Activated T-helper 1 cell treated with anti-CD3 and anti-CD28 coated beads, Interleukin-12 subunit alpha, Interleukin-12 subunit beta, Interleukin-2, Interleukin-4 antibody, amounts not matched to agents 30 ng/mL and 10 ng/mL and 1 ng/mL, durations not matched to agents 14 hours and 24 hours and 36 hours (primary cell): ENCODE data around the gene GPR183. TPM values are rescaled to one million over a fixed set of nuclear protein-coding genes. Genes with fewer than 3 reads are reported as not detected.
"Not testable (repeated sequence)": the region's sequence is repeated elsewhere in the genome, so short reads cannot be mapped to it uniquely, and the experiment has no call there.

ENCODE experiments used
- DNase-seq: peaks from one replicate; pipeline ENCODE4 v3.0.0; 2021; ENCODE audit warnings: low spot score
- H3K27ac Mint-ChIP-seq: one replicate; pipeline ENCODE4 v1.8.0; 2021; ENCODE audit warnings: mild to moderate bottlenecking, mixed read lengths
- H3K27me3 Mint-ChIP-seq: one replicate; pipeline ENCODE4 v1.8.0; 2022; ENCODE audit warnings: mild to moderate bottlenecking, moderate library complexity, mixed read lengths; ENCODE audit not compliant: insufficient read depth
- H3K36me3 Mint-ChIP-seq: one replicate; pipeline ENCODE4 v1.8.0; 2021; ENCODE audit warnings: low read depth, mixed read lengths
- H3K4me1 Mint-ChIP-seq: one replicate; pipeline ENCODE4 v1.8.0; 2021; ENCODE audit warnings: low read depth, mixed read lengths
- H3K4me3 Mint-ChIP-seq: one replicate; pipeline ENCODE4 v1.8.0; 2021; ENCODE audit warnings: mild to moderate bottlenecking, moderate library complexity, mixed read lengths
- H3K9me3 Mint-ChIP-seq: one replicate; pipeline ENCODE4 v1.8.0; 2021; ENCODE audit warnings: mixed read lengths
- intact Hi-C: fragments of 100-400 bp; cut with micrococcal nuclease; formaldehyde crosslinking; loops from one replicate; pipeline ENCODE4 v1.15.1; 2024
- total RNA-seq: library from RNA; stranded (reverse); gene quantifications from 2 replicates; pipeline ENCODE4 v1.2.3, GENCODE V29; 2022

The GPR183 gene
- total RNA-seq, 1 donor from 2014 or later = 23.6 TPM

DNA sequence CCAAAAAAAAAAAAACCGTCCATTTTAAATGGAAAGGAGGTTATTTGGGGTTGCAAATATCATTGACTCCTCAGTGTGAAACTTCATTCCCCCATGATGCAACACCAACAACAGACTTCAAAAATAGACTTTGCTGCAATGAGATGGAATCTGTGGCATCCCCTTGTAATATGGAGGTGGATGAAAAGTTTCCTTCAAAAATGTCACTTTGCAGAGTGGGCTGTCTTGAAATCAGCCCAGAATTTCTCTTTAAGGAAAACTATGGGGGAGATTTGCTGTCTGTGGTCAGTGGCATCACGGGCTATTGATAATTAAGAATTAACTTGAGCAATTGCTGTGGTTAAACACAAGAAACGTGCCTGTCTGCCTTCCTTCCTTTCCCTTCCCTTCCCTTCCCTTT, 50.5 kb downstream of the GPR183 start:
- peak overlapping the region; percentile 86 for H3K4me3 Mint-ChIP-seq
- H3K27ac Mint-ChIP-seq = peak overlapping the region; percentile 83
- intact Hi-C loops = loop anchor here (5.0 kb wide), 1 partner anchor 404 kb away; no protein-coding TSS in a partner anchor
- no peaks in the 10 kb centered on the region for H3K9me3 Mint-ChIP-seq
- peaks cover 45% of the 10 kb centered on the region for H3K36me3 Mint-ChIP-seq
- no peaks in the 10 kb centered on the region for H3K27me3 Mint-ChIP-seq
- DNase-seq = no peak
- H3K4me1 Mint-ChIP-seq = peaks cover 67% of the 10 kb centered on the region

GRCh38 chr13:99256283-99256682, 50.9 kb downstream of the GPR183 start:
- Mint-ChIP-seq H3K27ac (no peak overlapping the region), H3K9me3 (no peaks in the 10 kb centered on the region), H3K4me3 (peak overlapping the region; percentile 86), H3K4me1 (peaks cover 69% of the 10 kb centered on the region), H3K36me3 (peaks cover 44% of the 10 kb centered on the region), H3K27me3 (no peaks in the 10 kb centered on the region)
- no peak for DNase-seq
- intact Hi-C loops = loop anchor here (5.0 kb wide), 1 partner anchor 404 kb away; no protein-coding TSS in a partner anchor

DNA sequence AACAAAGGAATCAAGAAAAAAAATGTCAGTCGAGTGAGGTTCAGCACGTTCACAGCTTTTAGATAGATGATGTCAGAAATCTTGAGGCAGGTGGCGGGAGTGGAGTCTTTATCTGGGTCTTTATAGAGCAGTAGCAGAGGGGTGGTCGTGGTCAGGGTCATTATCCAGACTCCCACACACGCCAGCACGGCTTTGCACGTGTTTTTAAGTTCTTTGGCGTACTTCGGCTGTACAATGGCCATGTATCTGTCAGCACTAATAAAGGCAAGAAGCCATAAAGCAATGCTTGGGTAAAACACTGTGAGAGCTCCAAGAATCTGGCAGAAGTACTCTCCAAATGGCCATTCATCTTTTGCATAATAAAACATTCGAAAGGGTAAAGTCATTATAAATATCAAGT, 51.9 kb downstream of the GPR183 start:
- peaks cover 68% of the 10 kb centered on the region for H3K4me1 Mint-ChIP-seq
- no peak overlapping the region for H3K27ac Mint-ChIP-seq
- no peaks in the 10 kb centered on the region for H3K9me3 Mint-ChIP-seq
- H3K4me3 Mint-ChIP-seq = peak overlapping the region; percentile 86
- intact Hi-C loops = loop anchor here (5.0 kb wide), 1 partner anchor 403 kb away; no protein-coding TSS in a partner anchor
- DNase-seq = no peak
- peaks cover 46% of the 10 kb centered on the region for H3K36me3 Mint-ChIP-seq
- H3K27me3 Mint-ChIP-seq = no peaks in the 10 kb centered on the region

- H3K27ac Mint-ChIP-seq = no peak overlapping the region
- intact Hi-C loops = loop anchor here (5.0 kb wide), 1 partner anchor 403 kb away; no protein-coding TSS in a partner anchor
- DNase-seq = no peak
- peak overlapping the region; percentile 86 for H3K4me3 Mint-ChIP-seq
- no peaks in the 10 kb centered on the region for H3K9me3 Mint-ChIP-seq
- H3K27me3 Mint-ChIP-seq = no peaks in the 10 kb centered on the region
- peaks cover 45% of the 10 kb centered on the region for H3K36me3 Mint-ChIP-seq
- H3K4me1 Mint-ChIP-seq = peaks cover 68% of the 10 kb centered on the region
Measured at GRCh38 chr13:99254830-99255229, 52.4 kb downstream of the GPR183 start.

- no peak overlapping the region for H3K4me3 Mint-ChIP-seq
- no peak for DNase-seq
- H3K27me3 Mint-ChIP-seq = no peaks in the 10 kb centered on the region
- intact Hi-C loops = loop anchor here (1.0 kb wide), 1 partner anchor 34 kb away; no protein-coding TSS in a partner anchor
- no peak overlapping the region for H3K27ac Mint-ChIP-seq
- H3K36me3 Mint-ChIP-seq = peaks cover 53% of the 10 kb centered on the region
- no peaks in the 10 kb centered on the region for H3K9me3 Mint-ChIP-seq
- H3K4me1 Mint-ChIP-seq = peaks cover 48% of the 10 kb centered on the region
Measured at GRCh38 chr13:99251921-99252320, 55.3 kb downstream of the GPR183 start.

GRCh38 chr13:99250982-99251825, 56.0 kb downstream of the GPR183 start:
- no peak overlapping the region for H3K4me3 Mint-ChIP-seq
- no peak for DNase-seq
- H3K27me3 Mint-ChIP-seq = no peaks in the 10 kb centered on the region
- no peaks in the 10 kb centered on the region for H3K9me3 Mint-ChIP-seq
- H3K27ac Mint-ChIP-seq = no peak overlapping the region
- peaks cover 54% of the 10 kb centered on the region for H3K36me3 Mint-ChIP-seq
- intact Hi-C loops = loop anchor here (1.0 kb wide), 1 partner anchor 33 kb away; no protein-coding TSS in a partner anchor
- peaks cover 42% of the 10 kb centered on the region for H3K4me1 Mint-ChIP-seq

DNA sequence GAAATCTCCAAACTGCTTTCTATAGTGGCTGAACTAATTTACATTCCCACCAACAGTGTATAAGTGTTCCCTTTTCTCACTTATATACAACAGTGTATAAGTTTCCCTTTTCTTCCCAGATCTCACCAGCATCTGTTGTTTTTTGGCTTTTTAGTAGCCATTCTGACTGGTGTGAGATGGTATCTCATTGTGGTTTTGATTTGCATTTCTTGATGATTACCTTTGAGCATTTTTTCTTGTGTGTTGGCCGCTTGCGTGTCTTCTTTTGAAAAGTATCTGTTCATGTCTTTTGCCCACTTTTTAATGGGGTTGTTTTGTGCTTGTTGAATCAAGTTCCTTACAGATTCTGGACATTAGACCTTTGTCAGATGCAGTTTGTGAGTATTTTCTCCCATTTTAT, 57.6 kb downstream of the GPR183 start:
- H3K9me3 Mint-ChIP-seq, H3K4me3 Mint-ChIP-seq, DNase-seq, H3K27ac Mint-ChIP-seq, intact Hi-C loops, H3K27me3 Mint-ChIP-seq: not testable (repeated sequence)
- Mint-ChIP-seq H3K36me3 (peaks cover 46% of the 10 kb centered on the region), H3K4me1 (peaks cover 31% of the 10 kb centered on the region)

DNA sequence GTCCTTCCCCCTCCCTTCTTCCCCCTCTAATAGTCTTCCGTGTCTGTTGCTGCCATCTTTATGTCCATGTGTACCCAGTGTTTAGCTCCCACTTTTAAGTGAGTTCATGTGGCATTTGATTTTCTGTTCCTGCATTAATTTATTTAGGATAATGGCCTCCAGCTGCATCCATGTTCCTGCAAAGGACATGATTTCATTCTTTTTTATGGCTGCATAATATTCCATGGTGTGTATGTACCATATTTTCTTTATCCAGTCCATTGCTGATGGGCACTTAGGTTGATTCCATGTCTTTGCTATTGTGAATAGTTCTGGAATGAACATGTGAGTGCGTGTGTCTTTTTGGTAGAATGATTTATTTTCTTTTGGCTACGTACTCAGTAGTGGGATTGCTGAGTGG, 58.0 kb downstream of the GPR183 start:
- H3K27me3 Mint-ChIP-seq, DNase-seq, H3K9me3 Mint-ChIP-seq, H3K4me3 Mint-ChIP-seq, intact Hi-C loops, H3K27ac Mint-ChIP-seq: not testable (repeated sequence)
- Mint-ChIP-seq H3K4me1 (peaks cover 31% of the 10 kb centered on the region), H3K36me3 (peaks cover 46% of the 10 kb centered on the region)

DNA sequence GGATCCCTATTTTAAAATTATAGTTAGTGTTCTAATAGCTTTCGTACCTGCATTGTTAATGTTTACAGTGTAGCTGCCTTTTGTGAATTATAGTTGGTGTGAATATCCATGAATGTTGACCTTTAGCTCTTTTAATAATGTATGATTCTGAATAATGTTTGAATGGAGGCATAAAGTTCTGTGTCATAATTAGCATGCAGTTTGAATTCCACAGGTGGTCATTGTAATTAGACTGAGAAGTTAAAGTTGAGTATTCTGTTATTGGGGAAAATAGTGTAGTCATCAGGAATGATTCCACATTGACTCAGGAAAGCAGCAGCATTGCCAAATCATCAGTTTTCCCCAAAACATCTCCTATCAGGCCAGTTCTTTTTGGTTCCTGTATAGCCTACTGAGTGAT, 61.1 kb downstream of the GPR183 start:
- Mint-ChIP-seq H3K4me3 (no peak overlapping the region), H3K9me3 (no peaks in the 10 kb centered on the region), H3K4me1 (peaks cover 24% of the 10 kb centered on the region), H3K36me3 (peaks cover 38% of the 10 kb centered on the region), H3K27me3 (no peaks in the 10 kb centered on the region), H3K27ac (no peak overlapping the region)
- intact Hi-C loops = loop anchor here (1.0 kb wide), 1 partner anchor 36 kb away; no protein-coding TSS in a partner anchor
- DNase-seq = no peak

Other genes with a start within 250 kb of the GPR183 start
- gene UBAC2, start 106.5 kb downstream of the GPR183 start, total RNA-seq = 52.1 and 56.3 TPM in 2 replicates
- 12.0 and 15.9 TPM in 2 replicates for gene GPR18, start 49.0 kb downstream of the GPR183 start, total RNA-seq
- 59.1 and 62.6 TPM in 2 replicates for gene TM9SF2, start 194.1 kb upstream of the GPR183 start, total RNA-seq